ENCODE data around the gene LAMC3. TPM values are rescaled to one million over a fixed set of nuclear protein-coding genes. Genes with fewer than 3 reads are reported as not detected.

Gene LAMC3
- polyA plus RNA-seq, 1 experiment = 0.01 TPM

DNA sequence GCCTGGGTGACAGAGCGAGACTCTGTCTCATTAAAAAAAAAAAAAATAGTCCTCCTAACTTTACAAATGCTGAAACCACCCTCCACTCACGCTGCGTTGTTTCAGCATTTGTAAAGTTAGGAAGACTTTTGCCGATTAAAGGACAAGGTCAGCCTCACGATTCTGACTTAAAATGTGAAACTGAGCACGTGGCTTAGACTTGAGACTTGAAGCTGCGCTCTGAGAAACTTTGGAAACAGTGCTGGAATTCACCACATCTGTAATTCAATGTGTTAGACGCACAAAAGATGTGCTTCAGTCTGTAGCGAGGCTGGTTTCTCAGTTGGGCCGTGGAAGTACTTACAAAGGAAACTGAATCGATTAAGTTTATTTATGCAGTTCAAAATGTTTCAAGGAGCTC lies 25.0 kb upstream of the LAMC3 start:
- H3K4me3 ChIP-seq (ENCODE audit: low read depth, low read length) = no peak overlapping the region
- no peaks in the 10 kb centered on the region for H3K36me3 ChIP-seq (ENCODE audit: control insufficient read depth, insufficient read depth, low read length)
- CTCF ChIA-PET = interaction anchor here (0.9 to 1.0 kb wide), 4 partner anchors 11 to 375 kb away, joined by 3 to 4 read pairs (median 4); no protein-coding TSS in a partner anchor
- DNase-seq (ENCODE audit: low read depth) = no peak
- TF ChIP-seq, protein P1, sequence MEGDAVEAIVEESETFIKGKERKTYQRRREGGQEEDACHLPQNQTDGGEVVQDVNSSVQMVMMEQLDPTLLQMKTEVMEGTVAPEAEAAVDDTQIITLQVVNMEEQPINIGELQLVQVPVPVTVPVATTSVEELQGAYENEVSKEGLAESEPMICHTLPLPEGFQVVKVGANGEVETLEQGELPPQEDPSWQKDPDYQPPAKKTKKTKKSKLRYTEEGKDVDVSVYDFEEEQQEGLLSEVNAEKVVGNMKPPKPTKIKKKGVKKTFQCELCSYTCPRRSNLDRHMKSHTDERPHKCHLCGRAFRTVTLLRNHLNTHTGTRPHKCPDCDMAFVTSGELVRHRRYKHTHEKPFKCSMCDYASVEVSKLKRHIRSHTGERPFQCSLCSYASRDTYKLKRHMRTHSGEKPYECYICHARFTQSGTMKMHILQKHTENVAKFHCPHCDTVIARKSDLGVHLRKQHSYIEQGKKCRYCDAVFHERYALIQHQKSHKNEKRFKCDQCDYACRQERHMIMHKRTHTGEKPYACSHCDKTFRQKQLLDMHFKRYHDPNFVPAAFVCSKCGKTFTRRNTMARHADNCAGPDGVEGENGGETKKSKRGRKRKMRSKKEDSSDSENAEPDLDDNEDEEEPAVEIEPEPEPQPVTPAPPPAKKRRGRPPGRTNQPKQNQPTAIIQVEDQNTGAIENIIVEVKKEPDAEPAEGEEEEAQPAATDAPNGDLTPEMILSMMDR (IDR thresholded peaks at IDR 0.05; ENCODE audit: insufficient read depth, low read depth, low read length) = no peak
- POLR2A ChIA-PET = no interaction called here
- peaks cover 19% of the 10 kb centered on the region for H3K27me3 ChIP-seq (ENCODE audit: control insufficient read depth, insufficient read depth, low read length)

DNA sequence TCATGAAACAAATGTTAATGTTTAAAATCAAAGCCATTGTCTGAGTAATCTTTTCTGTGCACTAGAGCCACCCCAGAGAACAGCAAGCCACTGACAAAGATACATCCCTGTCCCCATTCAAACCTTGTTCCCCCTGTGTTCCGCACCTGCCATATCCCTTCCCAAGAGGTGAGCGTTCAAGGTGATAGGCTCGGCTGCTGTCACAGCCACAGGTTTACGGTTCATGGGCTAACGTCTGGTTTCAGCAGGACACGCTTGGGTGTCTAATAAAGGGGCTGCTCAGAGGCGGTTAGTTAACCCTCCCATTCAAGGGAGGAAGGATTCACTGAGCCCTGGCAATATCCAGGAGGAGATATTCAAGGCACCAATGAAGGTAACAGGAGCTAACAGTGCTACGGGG lies 24.5 kb upstream of the LAMC3 start:
- TF ChIP-seq, protein P1 (IDR thresholded peaks at IDR 0.05; ENCODE audit: insufficient read depth, low read depth, low read length) = no peak
- ChIA-PET POLR2A (no interaction called here), CTCF (interaction anchor here (0.9 to 1.0 kb wide), 3 partner anchors 11 to 376 kb away, joined by 3 to 4 read pairs (median 4); no protein-coding TSS in a partner anchor)
- Histone ChIP-seq H3K27me3 (ENCODE audit: control insufficient read depth, insufficient read depth, low read length) (peaks cover 19% of the 10 kb centered on the region), H3K4me3 (ENCODE audit: low read depth, low read length) (no peak overlapping the region), H3K36me3 (ENCODE audit: control insufficient read depth, insufficient read depth, low read length) (no peaks in the 10 kb centered on the region)
- DNase-seq (ENCODE audit: low read depth) = no peak

DNA sequence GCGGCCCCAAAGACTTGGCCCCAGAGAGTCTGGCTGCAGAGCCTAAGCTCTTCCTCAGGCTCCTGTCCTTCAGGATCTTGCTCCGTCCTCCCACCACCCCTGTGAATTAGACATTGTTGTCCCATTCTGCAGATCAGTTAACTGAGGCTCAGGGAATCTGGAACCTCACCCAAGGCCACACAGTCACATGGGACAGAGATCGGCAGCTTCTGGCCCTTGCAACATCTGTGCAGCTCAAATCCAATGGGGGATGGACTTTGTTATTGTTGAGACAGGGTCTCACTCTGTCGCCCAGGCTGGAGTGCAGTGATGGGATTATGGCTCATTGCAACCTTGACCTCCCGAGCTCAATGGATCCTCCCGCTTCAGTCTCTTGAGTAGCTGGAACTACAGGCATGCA lies 23.9 kb upstream of the LAMC3 start:
- Histone ChIP-seq H3K36me3 (ENCODE audit: control insufficient read depth, insufficient read depth, low read length) (no peaks in the 10 kb centered on the region), H3K27me3 (ENCODE audit: control insufficient read depth, insufficient read depth, low read length) (peaks cover 17% of the 10 kb centered on the region), H3K4me3 (ENCODE audit: low read depth, low read length) (no peak overlapping the region)
- TF ChIP-seq, protein P1 (IDR thresholded peaks at IDR 0.05; ENCODE audit: insufficient read depth, low read depth, low read length) = no peak
- POLR2A ChIA-PET = no interaction called here
- CTCF ChIA-PET = interaction anchor here (0.9 to 1.0 kb wide), 2 partner anchors 13 to 376 kb away, joined by 4 read pairs; no protein-coding TSS in a partner anchor
- DNase-seq (ENCODE audit: low read depth) = no peak

DNA sequence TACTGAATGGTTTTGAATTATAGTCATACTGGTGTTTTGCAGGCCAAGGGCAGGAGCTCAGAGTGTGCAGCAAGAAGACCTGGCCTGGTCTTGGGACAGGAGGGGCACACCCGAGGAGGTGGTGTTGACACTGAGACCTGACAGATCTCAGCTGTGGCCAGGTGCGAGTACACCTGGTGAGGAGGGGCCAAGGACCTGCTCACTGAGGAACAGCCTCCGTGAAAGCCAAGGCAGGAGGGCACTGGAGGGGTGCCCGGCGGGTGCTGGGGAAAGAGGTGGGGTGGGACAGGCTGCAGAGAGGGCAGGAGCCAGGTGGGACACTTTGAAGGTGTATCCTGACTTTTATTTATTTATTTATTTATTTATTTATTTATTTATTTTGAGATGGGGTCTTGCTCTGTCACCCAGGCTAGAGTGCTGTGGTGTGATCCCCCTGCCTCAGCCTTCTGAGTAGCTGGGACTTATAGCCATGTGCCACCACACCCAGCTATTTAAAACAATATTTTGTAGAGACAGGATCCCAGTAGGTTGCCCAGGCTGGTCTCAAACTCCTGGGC lies 23.3 kb upstream of the LAMC3 start:
- CTCF ChIA-PET = interaction anchor here (0.9 to 2.9 kb wide), 2 partner anchors 12 to 284 kb away, joined by 4 to 17 read pairs; no protein-coding TSS in a partner anchor
- DNase-seq (ENCODE audit: low read depth) = no peak
- Histone ChIP-seq H3K4me3 (ENCODE audit: low read depth, low read length) (no peak overlapping the region), H3K36me3 (ENCODE audit: control insufficient read depth, insufficient read depth, low read length) (no peaks in the 10 kb centered on the region), H3K27me3 (ENCODE audit: control insufficient read depth, insufficient read depth, low read length) (peaks cover 15% of the 10 kb centered on the region)
- TF ChIP-seq, protein P1 (IDR thresholded peaks at IDR 0.05; ENCODE audit: insufficient read depth, low read depth, low read length) = no peak
- POLR2A ChIA-PET = no interaction called here

DNA sequence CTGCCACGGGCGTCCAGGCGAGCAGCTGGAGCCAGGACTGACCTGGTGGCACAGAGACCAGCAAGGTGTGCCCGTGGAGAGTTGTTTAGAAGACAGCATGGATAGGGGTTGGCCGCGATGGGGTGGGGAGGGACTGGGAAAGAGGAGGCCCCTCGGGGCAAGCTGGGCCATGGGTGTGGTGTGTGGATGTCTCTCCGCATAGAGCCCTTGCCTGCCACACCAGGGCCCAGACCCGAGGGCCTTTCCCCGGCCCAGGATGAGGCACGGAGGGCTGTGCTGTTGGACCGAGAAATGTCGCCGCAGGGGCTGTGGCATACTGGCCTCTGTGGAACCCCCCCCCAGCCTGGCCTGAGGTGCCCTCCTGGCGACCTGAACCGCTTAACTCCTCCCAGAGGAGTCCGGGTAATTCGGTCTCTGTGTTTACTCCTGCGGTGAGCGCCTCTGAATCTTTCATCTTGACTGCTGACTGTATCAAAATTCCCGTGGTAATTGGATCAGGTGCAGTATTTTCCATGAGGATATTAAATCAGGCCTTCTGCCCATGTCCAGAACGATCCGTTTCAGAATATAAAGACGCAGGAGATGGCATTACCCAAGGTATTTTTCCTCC lies 22.5 kb upstream of the LAMC3 start:
- ChIA-PET POLR2A (no interaction called here), CTCF (interaction anchor here (0.9 to 2.9 kb wide), 2 partner anchors 12 to 285 kb away, joined by 4 to 17 read pairs; no protein-coding TSS in a partner anchor)
- H3K4me3 ChIP-seq (ENCODE audit: low read depth, low read length) = no peak overlapping the region
- TF ChIP-seq, protein P1 (IDR thresholded peaks at IDR 0.05; ENCODE audit: insufficient read depth, low read depth, low read length) = no peak
- no peak for DNase-seq (ENCODE audit: low read depth)
- no peaks in the 10 kb centered on the region for H3K36me3 ChIP-seq (ENCODE audit: control insufficient read depth, insufficient read depth, low read length)
- H3K27me3 ChIP-seq (ENCODE audit: control insufficient read depth, insufficient read depth, low read length) = peaks cover 15% of the 10 kb centered on the region
